ENCODE data around the gene GRM4.
A peak's percentile ranks its signal among the peaks of the same experiment; 100 is the strongest.

Gene GRM4

DNA sequence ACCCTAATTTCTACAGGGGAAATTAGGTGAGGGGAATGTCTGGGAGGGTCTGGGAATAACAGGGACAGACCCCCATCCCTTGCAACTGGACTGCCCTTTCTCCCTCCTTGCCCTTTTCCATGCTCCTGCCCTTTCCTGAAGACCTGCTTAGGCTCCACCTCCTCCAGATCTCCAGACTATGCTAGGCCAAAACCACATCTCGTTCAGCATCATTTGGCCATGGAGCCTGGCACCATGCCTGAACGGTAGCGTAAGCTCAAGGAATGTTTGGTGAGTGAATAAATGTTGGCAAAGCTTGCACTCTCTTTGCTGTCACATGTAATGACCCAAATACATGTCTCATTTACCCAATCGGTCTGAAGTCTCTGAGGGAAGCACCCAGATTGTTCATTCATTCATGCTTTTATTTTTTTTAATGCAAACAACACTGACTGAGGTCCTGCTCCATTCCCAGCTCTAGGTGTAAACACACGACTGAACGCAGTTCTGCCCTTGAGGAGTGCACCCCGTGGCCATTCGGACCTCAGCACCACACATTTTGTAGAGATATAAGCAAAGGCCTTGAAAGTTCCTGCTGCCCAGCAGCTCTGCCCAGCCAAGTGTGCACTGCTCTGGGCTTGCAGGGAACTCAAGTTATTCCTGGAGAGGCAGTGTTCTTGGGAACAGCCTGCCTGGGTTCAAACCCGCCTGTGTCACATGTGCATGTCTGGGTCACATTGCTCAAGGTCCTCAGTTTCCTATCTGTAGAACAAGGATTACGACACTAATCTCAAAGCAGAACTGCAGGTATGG lies 1.1 kb upstream of the GRM4 start:
- TF ChIP-seq, protein P1, sequence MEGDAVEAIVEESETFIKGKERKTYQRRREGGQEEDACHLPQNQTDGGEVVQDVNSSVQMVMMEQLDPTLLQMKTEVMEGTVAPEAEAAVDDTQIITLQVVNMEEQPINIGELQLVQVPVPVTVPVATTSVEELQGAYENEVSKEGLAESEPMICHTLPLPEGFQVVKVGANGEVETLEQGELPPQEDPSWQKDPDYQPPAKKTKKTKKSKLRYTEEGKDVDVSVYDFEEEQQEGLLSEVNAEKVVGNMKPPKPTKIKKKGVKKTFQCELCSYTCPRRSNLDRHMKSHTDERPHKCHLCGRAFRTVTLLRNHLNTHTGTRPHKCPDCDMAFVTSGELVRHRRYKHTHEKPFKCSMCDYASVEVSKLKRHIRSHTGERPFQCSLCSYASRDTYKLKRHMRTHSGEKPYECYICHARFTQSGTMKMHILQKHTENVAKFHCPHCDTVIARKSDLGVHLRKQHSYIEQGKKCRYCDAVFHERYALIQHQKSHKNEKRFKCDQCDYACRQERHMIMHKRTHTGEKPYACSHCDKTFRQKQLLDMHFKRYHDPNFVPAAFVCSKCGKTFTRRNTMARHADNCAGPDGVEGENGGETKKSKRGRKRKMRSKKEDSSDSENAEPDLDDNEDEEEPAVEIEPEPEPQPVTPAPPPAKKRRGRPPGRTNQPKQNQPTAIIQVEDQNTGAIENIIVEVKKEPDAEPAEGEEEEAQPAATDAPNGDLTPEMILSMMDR (IDR thresholded peaks at IDR 0.05; ENCODE audit: control insufficient read depth, insufficient read depth, low read depth, low read length, missing control alignments), result no peak
- no peak overlapping the region for H3K4me3 ChIP-seq (ENCODE audit: control insufficient read depth, low read depth, low read length)
- DNase-seq (ENCODE audit: low read depth), result no peak

DNA sequence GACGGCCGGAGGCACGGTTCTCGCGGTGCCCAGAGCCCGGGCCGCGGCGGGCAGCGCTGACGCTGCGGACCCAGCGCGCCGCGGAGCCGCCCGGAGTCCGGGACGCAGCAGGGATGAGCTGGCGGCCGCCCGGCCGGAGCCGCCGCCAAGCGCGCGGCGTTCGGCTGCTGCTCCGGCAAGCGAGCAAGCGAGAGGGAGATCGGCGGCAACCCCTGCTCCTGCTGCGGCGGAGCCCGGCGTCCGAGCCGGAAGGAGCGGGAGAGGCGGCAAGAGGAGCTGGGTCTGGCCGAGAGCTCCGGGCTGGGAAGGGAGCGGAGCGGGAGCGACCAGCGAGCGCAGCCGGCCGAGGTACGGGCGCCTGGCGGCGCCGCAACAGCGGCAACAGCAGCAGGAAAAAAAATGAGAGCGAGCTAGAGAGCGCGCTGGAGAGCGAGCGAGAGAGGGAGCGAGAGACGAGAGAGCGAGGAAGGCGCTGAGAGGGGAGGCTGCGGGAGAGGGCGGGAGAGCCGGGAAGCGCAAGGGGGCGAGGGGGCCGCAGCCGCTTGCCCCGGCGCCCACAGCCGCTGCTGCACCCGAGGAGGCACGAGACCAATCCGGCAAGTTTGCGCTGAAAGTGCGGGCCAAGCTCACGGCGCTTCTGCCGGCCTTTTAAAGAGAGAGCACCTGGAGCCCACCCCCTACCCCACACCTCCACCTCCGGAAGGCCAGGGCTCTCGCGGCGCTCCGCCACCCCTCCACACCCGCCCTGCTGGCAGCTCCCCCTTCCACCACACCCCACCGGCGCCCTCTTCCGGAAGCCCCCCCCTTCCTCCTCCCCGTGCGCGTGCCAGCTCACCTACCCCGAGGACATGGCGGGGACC lies 496 bp downstream of the GRM4 start:
- TF ChIP-seq, protein P1 (IDR thresholded peaks at IDR 0.05; ENCODE audit: control insufficient read depth, insufficient read depth, low read depth, low read length, missing control alignments), result no peak
- H3K4me3 ChIP-seq (ENCODE audit: control insufficient read depth, low read depth, low read length), result peak overlapping the region; percentile 30
- no peak for DNase-seq (ENCODE audit: low read depth)

DNA sequence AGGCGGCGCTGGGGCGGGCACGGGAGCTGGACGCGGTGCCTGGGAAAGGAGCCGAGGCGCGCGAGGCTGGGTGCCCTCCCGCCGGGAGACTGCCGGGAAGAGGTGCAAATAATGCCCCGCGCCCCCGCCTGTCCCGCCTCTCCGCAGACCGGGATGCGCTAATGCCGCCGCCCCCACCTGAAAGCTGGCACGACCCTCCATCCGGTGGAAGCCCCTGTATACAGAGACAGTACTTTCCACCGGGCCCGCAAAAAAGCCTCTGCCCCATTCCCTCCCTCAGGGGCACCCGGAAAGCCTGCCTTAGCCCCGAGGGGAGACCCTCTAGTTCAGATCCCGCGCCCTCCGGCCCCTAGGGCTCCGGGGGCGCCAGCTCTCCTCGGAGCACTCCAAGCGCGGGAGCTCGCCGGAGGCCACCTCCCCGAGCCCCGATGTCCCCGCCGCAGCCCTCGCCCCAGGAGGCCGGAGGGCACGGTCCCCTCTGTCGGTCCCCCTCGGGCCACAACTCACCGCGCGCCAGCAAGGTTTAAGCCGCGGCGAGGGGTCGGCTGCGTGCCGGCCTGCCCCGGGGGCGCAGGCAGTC lies 1.2 kb downstream of the GRM4 start:
- TF ChIP-seq, protein P1 (IDR thresholded peaks at IDR 0.05; ENCODE audit: control insufficient read depth, insufficient read depth, low read depth, low read length, missing control alignments), result no peak
- DNase-seq (ENCODE audit: low read depth), result no peak
- H3K4me3 ChIP-seq (ENCODE audit: control insufficient read depth, low read depth, low read length), result peak overlapping the region; percentile 3

DNA sequence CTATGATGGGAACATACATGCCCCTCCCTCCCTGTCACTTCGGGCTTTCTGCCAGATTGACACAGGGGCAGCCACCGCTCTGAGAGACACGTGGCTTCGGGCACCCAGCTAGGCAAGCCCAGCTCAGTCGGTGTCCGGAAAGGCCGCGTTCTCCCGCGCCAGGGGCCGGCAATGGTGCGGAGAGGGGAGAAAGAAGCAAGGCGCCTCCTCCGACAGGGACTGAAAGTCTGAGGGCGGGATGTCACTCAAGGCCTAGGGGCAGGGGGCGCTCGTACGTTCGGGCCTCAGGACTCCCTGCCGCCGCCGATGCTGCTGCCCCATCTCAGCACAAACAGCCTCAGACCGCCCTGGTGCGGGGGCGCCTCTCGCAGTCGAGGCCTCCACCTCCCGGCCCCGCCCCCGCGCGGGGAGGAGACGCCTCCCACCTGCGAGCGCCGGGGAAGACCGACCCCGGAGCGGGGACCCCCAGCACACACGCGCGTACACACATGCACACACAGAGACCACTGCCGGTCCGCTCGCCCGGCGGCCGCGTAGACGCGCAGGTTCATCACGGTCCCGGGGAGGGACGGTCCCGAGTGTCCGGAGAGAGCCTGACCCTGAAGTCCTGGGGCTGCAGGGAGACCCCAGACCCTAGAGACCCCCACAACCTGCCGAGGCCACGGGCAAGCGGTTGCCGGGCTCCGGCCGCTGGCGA lies 1.9 kb downstream of the GRM4 start:
- TF ChIP-seq, protein P1 (IDR thresholded peaks at IDR 0.05; ENCODE audit: control insufficient read depth, insufficient read depth, low read depth, low read length, missing control alignments), result peak; percentile 2
- no peak for DNase-seq (ENCODE audit: low read depth)
- peak overlapping the region; percentile 7; the same call in 1 of the 2 replicates for H3K4me3 ChIP-seq (ENCODE audit: control insufficient read depth, low read depth, low read length)

DNA sequence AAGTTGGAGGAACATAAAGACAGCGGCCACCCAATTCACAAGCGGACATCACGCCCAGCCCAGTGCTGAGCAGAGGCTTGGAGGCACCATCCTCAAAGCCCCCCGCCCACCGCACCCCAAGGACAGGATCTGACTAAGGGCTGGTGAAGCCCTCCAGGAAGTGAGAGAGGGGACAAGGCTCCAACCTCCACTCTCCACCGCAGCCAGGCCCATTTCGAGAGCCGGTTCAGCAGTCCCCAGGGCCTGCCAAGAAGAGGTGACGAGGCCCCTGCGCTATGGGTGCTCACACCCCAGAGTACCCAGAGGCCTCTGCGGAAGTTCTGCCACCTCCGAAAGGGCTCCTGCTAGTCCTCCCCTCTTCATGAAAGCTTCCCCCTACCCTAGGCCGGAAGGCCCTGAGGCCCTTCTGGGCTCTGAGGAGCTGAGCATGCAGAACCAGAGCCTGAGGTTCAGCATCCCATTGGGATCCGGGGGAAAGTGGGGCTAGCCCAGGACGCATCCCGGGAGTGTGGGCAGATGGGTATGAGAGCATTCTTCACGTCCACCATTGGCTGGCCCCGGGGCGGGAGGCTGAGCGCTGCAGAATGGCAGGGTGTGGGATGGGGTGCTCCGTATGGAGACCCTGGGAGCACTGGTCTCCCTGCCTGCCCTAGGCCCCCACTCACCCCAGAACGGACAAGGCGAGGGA lies 2.5 kb downstream of the GRM4 start:
- H3K4me3 ChIP-seq (ENCODE audit: control insufficient read depth, low read depth, low read length), result no peak overlapping the region
- TF ChIP-seq, protein P1 (IDR thresholded peaks at IDR 0.05; ENCODE audit: control insufficient read depth, insufficient read depth, low read depth, low read length, missing control alignments), result no peak
- no peak for DNase-seq (ENCODE audit: low read depth)
